Raji (cell line): ENCODE measurements around the gene AKAP8L.

Source experiments
- POLR2A ChIP-seq: IDR thresholded peaks from 2 replicates; pipeline ENCODE4 v1.6.1; 2011; ENCODE audit warnings: low read depth, low read length, control low read depth; ENCODE audit not compliant: insufficient read depth

Gene AKAP8L

GRCh38 chr19:15428956-15429824 lies 10.4 kb upstream of the AKAP8L start:
- no peak for TF ChIP-seq POLR2A

GRCh38 chr19:15427991-15428471 lies 9.2 kb upstream of the AKAP8L start:
- no peak for TF ChIP-seq POLR2A

DNA sequence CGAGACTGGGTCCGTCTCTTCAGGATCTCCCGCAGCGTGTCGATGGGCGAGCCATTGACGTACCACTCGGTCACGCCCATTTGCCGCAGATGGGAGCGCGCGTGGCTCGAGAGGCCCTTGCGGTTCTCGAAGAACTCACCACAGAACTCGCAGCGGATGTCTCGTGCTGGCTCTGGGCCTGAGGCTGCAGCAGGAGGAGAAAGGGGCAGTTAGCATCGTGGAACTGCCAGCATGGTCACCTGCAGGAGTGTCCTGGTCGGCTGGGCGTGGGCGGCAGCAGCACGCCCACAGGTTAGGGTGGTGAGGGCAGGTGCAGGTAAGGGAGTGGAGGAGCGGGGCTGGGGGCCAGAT lies 8.5 kb upstream of the AKAP8L start:
- TF ChIP-seq POLR2A, result no peak

DNA sequence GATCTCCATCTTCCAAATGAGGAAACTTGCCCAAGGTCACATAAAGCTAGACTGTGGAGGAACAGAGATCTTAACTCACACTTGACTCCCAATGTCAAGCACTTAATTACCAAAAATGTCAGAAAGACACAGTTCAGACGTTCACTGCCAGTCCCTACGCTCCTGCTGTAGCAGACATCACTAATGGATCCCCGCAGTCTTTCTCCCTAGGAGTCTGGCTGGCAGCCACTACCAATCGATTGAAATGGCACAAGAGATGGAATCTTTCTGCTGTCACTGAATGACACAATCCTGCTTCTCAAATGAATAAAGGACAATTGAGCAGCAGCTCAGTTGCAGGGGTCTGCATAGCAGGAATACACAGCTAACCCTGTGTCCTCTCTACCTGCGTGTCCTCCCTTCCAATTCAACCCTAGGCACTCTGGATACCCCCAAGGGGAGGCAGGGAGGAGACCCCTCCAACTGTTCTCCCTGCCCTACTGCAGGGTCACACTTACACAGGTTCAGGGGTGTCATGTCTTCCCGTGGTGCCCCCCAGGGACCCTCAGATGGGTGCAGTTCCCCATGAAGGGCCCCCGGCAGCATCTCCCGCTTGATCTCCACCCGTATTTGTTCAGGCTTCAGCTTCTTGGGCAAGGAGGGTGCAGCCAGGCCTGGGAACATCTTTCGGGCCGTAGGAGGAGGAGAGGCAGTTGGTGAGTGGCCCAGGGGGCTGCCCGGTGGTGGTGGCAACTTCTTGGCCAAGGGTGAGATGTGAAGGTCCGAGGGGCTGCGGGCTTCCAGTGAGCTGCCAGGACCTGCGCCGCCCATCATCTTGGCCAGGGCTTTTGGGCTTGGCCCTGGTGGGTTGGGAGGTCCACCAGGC lies 7.9 kb upstream of the AKAP8L start:
- TF ChIP-seq POLR2A, result no peak

DNA sequence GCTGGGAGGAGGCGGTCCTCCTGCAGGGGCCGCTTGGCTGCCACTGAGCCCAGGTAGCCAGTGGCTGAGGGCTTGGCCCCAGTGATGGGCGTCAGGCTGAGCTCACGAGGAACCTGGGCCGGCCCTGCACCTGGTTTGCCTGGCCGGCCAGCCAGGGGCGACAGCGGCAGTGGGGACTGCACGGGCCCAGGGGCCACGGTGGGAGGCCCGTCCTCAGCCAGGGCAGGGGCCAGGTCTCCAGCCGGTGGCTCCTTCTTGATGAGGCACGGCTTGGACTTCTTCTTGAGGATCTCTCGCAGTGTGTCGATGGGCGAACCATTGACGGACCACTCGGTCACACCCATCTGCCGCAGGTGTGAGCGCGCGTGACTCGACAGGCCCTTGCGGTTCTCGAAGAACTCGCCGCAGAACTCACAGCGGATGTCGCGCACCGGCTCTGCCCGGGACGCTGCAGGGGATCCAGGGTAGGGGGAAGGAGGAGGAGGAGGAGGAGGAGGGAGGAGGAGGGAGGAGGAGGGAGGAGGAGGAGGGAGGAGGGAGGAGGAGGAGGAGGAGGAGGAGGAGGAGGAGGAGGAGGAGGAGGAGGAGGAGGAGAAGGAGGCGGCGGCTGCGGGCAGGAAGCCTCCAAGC lies 6.6 kb upstream of the AKAP8L start:
- no peak for TF ChIP-seq POLR2A

DNA sequence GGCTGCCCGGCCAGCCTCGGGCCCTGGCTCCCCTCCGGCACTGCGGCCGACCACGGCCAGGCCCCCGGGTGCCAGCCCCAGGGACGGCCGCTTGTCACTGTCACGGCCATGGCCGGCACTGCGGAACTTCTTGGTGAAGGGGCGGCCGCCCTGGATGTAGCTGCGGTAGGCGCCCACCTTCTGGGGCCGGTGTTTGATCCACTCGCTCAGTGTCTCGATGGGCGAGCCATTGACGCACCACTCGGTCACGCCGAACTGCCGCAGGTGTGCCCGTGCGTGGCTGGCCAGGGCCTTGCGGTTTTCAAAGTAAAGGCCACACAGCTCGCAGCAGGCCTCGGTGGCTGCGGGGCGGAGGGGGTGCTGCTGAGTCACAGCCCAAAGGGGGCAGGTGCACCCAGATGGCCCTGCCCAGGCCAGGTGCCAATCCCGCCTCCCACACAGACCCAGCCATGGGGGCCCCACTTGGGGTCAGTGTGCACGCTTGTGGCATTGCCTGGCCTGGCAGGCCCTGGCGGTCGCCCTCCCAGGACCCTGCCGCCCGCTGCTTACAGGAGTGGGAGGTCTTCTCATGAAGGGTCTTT lies 6.0 kb upstream of the AKAP8L start:
- TF ChIP-seq POLR2A, result no peak

- TF ChIP-seq POLR2A, result no peak
These were observed 5.3 kb upstream of the AKAP8L start for GRCh38 chr19:15424121-15424520.

GRCh38 chr19:15423130-15423529 lies 4.3 kb upstream of the AKAP8L start:
- TF ChIP-seq POLR2A, result no peak

- TF ChIP-seq POLR2A, result no peak
These were observed 3.7 kb upstream of the AKAP8L start for GRCh38 chr19:15422296-15423075.

DNA sequence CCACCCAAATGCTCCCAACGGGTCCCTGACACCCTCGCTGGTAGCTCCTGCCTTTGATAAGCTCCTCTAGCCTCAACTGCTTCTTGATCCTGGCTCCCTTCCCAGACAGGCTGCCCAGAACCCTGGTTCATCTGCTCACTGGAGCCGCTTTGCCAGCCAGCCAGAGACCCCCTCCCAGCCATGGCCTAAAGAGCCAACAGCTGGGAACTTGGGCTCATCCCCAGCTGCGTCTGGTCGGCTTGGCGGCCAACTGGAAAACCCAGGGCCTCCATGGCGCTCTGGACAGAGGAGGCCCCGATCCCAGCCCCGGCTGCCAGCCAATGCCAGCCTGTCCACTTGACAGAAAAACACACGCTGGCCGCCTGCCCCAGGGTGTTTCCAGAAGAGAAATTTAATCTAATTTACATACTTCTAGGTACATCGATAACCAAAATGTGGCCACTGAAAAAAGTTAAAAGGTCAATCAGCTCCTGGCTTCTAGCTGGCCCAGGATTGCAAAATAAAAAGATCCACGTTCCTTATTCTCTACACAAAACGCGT lies 3.0 kb upstream of the AKAP8L start:
- TF ChIP-seq POLR2A, result no peak

GRCh38 chr19:15421136-15421695 lies 2.4 kb upstream of the AKAP8L start:
- no peak for TF ChIP-seq POLR2A

DNA sequence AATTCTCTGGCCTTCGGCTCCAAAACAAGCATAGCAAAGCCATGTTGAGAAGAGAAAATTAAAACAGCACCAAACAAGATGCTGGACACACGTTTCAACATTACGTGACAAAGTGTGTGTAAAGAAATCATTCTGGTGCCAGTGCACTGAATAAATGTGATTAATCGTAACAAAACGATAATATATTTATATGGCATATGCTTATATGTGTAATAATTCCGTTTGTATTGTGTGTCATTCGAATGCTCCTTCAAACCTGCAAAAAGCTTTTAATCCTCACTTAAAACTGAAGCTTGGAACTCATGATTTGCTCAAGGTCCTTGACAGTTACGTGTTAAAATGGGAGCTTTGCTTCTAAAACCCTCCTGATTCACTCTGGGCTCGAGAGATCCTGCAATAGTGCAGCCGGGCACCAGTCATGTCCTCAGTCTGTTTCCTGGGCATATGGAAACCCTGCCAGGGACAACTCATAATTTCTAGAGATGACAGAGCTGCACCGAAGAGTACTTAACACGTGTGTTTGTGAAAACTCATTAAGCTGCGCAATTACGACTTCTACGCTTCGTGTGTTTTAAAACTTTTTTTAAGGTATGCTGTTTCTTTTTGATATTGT lies 731 bp upstream of the AKAP8L start:
- no peak for TF ChIP-seq POLR2A

DNA sequence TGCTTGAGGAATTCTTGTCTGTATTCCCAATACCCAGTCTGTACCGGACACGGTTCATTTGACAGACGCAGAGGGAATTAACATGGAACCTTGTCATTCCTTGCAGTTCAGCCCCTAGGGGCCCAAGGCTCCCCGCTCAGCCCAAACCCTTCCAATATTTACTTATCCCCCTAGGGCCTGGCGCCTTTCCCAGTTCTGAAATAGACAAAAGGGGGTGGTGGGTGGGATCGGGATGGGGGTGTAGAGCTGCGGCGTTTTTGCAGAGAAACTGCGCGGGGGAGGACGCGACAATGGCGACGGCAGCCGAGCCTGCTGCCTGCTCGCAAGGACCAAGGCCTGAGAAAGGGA lies 583 bp downstream of the AKAP8L start:
- no peak for TF ChIP-seq POLR2A
